ENCODE results near the gene KIF20B. TPM values are rescaled to one million over a fixed set of nuclear protein-coding genes. Genes with fewer than 3 reads are reported as not detected.

The KIF20B gene
- total RNA-seq, 1 donor from 2014 or later: 46.7 TPM

- peaks cover 5% of the 10 kb centered on the region for H3K9me3 Mint-ChIP-seq
- no peaks in the 10 kb centered on the region for H3K27me3 Mint-ChIP-seq (ENCODE audit: low read depth)
- H3K36me3 Mint-ChIP-seq (ENCODE audit: low read depth): peaks cover 25% of the 10 kb centered on the region
- H3K4me1 Mint-ChIP-seq: no peaks in the 10 kb centered on the region
- H3K4me3 Mint-ChIP-seq: no peak overlapping the region
- H3K27ac Mint-ChIP-seq (ENCODE audit: unreplicated experiment): no peak overlapping the region
- no peak for DNase-seq (ENCODE audit: low read depth, low spot score)
- no peak for TF ChIP-seq CTCF (conservative IDR thresholded peaks at IDR 0.05)
Measured at GRCh38 chr10:89782470-89782869, 81.1 kb downstream of the KIF20B start.

- Mint-ChIP-seq H3K9me3 (peaks cover 5% of the 10 kb centered on the region), H3K4me3 (no peak overlapping the region), H3K27me3 (ENCODE audit: low read depth) (no peaks in the 10 kb centered on the region), H3K27ac (ENCODE audit: unreplicated experiment) (no peak overlapping the region), H3K4me1 (no peaks in the 10 kb centered on the region), H3K36me3 (ENCODE audit: low read depth) (peaks cover 18% of the 10 kb centered on the region)
- no peak for TF ChIP-seq CTCF (conservative IDR thresholded peaks at IDR 0.05)
- no peak for DNase-seq (ENCODE audit: low read depth, low spot score)
Measured at GRCh38 chr10:89783406-89783805, 82.0 kb downstream of the KIF20B start.

GRCh38 chr10:89785095-89785494 is 83.7 kb downstream of the KIF20B start:
- no peak for TF ChIP-seq CTCF (conservative IDR thresholded peaks at IDR 0.05)
- Mint-ChIP-seq H3K27ac (ENCODE audit: unreplicated experiment) (no peak overlapping the region), H3K27me3 (ENCODE audit: low read depth) (no peaks in the 10 kb centered on the region), H3K4me1 (no peaks in the 10 kb centered on the region), H3K36me3 (ENCODE audit: low read depth) (peaks cover 10% of the 10 kb centered on the region), H3K9me3 (peaks cover 5% of the 10 kb centered on the region), H3K4me3 (no peak overlapping the region)
- DNase-seq (ENCODE audit: low read depth, low spot score): no peak

GRCh38 chr10:89789188-89789877 is 87.9 kb downstream of the KIF20B start:
- H3K36me3 Mint-ChIP-seq (ENCODE audit: low read depth): peaks cover 4% of the 10 kb centered on the region
- peaks cover 3% of the 10 kb centered on the region for H3K9me3 Mint-ChIP-seq
- no peaks in the 10 kb centered on the region for H3K4me1 Mint-ChIP-seq
- no peak overlapping the region for H3K4me3 Mint-ChIP-seq
- no peaks in the 10 kb centered on the region for H3K27me3 Mint-ChIP-seq (ENCODE audit: low read depth)
- DNase-seq (ENCODE audit: low read depth, low spot score): no peak
- no peak overlapping the region for H3K27ac Mint-ChIP-seq (ENCODE audit: unreplicated experiment)
- TF ChIP-seq CTCF (conservative IDR thresholded peaks at IDR 0.05): no peak

GRCh38 chr10:89792187-89792586 is 90.8 kb downstream of the KIF20B start:
- H3K27me3 Mint-ChIP-seq (ENCODE audit: low read depth): no peaks in the 10 kb centered on the region
- H3K9me3 Mint-ChIP-seq: no peaks in the 10 kb centered on the region
- no peak overlapping the region for H3K4me3 Mint-ChIP-seq
- no peak for TF ChIP-seq CTCF (conservative IDR thresholded peaks at IDR 0.05)
- no peaks in the 10 kb centered on the region for H3K4me1 Mint-ChIP-seq
- no peak for DNase-seq (ENCODE audit: low read depth, low spot score)
- H3K27ac Mint-ChIP-seq (ENCODE audit: unreplicated experiment): no peak overlapping the region
- no peaks in the 10 kb centered on the region for H3K36me3 Mint-ChIP-seq (ENCODE audit: low read depth)
